GM18517 (cell line): ENCODE data around the gene ULK1.

Experiments
- ATAC-seq: cut with Tn5 transposase; IDR thresholded peaks from one replicate; pipeline ENCODE4 v1.9.1; 2021; ENCODE audit warnings: mild to moderate bottlenecking, moderate library complexity; ENCODE audit not compliant: unreplicated experiment

ULK1 gene

DNA sequence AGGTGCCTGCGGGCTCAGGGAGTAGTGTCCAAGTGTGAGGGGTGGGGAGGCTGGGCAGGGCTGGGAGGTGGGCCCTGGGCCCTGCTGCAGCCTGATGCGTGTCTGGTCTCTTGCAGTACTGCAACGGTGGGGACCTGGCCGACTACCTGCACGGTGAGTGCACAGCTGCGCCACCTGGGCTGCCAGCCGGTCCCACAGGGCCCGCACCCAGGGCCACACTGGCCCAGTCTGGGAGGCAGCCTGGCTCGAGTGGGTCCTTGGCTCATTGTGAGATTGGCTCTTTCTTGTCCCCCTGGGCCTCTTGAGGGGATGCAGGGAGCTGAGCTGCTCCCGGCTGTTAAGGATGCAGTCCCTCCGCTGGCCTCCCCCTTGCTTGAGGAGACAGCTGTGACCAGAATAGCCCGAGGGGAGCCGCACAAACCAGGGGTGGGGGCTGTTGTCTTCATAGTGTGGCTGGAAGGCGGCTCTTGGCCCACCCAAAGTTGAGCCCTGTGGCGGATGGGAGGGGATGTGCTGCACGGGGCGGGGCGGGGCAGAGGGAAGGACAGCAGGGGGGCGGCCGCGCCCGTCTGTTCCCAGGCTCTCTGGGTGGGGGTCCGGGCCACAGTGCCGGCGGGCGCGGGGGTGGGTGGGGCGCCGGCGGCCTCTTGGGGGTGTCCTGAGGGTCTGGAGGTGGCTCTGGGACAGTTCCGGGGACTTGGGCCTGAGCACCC lies 13.1 kb downstream of the ULK1 start:
- no peak for ATAC-seq

DNA sequence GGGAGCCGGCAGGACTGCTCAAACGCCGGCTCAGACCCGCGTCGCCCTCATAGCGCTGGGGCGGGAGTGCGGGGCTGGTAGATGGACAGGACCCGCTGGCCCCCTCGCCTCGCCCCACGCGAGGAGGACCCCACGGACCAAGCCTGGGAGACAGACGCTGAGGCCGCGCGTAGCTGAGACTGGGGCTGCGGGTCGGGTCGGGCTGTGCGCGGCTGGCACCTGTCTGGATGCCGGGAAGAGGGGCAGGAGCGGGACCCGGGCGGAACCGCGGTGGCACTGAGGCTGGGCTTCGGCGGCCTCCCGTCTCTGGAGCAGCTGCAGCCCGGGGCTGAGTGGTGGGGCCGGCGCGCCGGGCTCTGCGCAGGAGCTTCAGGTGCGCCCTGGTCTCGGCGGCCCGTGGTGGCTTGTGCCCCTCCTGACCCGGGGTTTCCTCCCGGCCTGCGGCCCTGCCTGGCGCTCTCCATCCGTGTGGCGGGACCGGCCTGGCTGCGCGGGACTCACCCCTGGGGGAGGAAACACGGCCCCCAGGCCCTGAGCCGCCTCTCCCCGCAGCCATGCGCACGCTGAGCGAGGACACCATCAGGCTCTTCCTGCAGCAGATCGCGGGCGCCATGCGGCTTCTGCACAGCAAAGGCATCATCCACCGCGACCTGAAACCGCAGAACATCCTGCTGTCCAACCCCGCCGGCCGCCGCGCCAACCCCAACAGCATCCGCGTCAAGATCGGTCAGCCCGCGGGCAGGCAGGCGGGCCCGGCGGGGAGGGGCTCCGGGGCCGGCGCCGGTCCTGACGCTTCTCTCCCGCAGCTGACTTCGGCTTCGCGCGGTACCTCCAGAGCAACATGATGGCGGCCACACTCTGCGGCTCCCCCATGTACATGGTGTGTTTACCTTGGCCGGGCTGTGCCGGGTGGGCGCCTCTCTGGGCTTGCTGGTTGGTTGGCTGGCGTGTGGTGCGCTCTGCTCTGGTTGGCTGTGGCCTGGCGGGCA lies 14.0 kb downstream of the ULK1 start:
- ATAC-seq, result no peak

GRCh38 chr12:131909081-131909751 lies 14.8 kb downstream of the ULK1 start:
- ATAC-seq, result no peak

DNA sequence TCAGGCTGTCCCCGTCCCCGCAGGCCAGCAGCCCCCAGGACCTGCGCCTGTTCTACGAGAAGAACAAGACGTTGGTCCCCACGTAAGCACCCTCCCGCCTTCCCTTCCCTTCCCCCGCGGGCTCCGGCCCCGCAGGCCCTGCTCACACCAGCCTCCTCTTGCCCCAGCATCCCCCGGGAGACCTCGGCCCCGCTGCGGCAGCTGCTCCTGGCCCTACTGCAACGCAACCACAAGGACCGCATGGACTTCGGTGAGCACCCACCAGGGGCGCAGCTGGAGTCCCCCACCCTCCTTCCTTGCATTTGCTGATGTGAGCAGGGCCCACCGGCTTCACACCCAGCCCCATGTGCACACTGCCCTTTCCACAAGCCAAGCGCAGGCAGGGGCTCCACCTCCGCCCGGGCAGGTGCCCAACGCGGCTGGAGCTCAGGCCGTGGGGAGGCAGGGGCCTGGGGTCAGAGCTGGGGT lies 15.4 kb downstream of the ULK1 start:
- no peak for ATAC-seq

DNA sequence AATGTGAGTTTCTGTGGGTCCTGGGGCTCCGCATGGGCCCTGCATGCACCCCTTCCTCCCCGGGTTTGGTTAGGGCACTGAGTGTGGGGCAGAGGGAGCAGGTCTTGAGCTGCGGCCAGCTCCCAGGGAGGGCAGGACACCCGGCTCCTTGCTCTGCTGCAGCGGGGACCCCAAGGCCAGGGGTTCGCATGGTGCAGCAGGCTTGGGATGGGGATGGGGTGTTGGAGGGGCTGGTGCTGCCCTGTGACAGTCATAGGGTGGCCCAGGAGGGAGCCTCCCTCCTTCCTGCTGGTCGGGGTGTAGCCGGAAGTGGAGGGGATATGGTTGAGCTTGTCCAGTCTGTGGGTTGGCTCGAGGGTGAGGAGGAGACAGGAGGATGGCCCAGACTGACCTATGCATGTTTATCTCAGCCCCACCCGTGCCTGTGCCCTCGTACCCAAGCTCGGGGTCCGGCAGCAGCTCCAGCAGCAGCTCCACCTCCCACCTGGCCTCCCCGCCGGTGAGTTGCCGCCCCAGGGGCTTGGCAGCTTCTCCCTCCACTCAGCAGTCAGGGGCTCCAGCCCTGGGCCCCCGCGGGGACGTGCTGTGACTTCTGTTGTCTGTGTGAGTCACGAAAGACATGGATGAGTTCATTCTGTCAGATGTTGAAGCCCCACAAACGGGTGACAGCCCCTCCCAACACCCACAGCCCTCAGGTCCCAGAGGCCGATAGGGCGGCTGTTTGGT lies 16.0 kb downstream of the ULK1 start:
- ATAC-seq, result no peak

DNA sequence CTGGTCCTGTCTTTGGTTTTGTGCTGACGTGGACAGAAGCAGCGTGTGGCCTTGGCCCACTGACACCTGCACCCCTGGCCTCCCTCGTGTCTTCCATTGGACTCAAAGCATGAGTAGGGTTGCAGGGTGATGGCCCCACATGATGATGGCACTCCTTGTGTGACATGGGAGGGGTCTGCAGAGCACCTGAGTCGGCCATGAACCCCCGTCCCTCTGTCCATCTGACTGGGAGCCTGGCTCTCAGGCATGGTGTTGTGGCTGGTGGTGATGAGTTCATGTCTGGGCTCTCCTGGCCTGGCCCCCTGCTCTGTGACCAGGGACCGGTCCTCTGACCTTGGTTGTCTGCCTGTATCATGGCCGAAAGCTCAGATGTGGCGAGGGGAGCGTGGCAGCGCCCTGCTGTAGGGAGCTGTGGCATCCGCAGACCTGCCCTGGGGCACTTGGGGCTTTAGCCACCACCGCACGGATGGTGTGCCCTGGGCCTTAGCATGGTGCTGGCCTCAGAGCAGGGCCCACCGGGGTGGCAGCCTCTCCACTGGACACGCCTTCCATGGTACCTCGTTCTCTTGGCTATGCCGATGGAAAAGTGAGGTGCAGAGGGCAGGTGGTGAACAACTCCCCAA lies 16.7 kb downstream of the ULK1 start:
- ATAC-seq, result no peak

- ATAC-seq, result no peak
Measured at GRCh38 chr12:131911851-131912477, 17.5 kb downstream of the ULK1 start.

DNA sequence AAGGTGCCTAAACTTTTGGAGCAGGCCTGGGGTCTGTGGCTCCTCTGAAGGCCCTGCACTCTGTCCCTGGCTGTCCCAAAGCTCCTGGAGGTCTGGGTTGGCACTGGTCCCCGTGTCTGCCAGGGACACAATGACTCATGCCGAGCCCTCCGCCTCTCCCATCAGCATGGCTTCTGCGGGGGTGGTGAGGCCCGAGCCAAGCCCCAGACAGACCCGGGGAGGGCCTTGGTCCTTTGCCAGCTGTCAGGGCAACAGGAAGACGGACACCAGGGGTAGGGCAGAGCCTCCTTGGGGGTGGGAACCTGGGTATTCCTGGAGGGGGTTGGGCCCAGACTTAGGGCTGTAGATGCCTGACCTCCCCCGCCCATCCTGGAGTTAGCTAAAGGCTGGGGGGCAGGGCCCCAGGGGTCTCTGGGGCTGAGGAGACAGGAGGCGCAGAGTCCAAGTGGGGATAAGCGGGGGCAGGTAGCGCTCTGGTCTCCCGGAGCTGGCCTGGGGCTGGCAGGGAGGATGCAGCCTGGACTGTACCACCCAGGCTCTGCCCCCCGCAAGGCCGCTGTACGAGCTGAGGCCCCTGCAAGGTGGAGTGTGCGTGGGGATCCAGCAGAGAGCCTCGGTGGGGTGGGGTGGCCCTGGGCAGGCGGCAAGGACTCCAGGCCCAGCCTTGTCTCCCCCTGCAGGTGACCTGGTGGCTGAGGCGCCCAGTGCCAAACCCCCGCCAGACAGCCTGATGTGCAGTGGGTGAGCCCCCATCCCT lies 18.3 kb downstream of the ULK1 start:
- no peak for ATAC-seq

DNA sequence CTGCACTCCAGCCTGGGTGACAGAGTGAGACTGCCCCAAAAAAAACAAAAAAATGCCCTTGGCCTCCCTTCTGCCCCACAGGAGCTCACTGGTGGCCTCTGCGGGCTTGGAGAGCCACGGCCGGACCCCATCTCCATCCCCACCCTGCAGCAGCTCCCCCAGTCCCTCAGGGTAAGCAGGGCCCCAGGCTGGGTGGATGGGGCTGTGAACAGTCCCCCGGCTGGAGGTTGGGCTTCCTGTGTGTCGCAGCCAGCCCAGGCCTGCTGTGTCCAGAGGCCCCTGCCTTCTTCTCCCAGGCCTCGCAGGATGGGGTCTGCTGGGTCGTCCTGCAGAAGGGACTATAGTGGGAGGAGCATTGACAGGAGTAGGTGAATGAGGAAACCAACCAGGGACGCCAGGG lies 19.2 kb downstream of the ULK1 start:
- ATAC-seq, result no peak

- no peak for ATAC-seq
Measured at GRCh38 chr12:131914179-131914702, 19.8 kb downstream of the ULK1 start.

- no peak for ATAC-seq
Measured at GRCh38 chr12:131915000-131915689, 20.7 kb downstream of the ULK1 start.

DNA sequence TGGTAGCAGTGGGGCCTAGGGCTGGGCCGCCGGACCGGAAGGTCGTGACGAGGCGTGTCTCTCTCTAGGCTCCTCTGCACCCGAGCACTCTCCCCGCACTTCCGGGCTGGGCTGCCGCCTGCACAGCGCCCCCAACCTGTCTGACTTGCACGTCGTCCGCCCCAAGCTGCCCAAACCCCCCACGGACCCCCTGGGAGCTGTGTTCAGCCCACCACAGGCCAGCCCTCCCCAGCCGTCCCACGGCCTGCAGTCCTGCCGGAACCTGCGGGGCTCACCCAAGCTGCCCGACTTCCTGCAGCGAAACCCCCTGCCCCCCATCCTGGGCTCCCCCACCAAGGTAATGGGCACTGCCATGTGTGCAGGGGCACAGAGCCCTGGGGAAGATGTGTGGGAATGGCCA lies 21.4 kb downstream of the ULK1 start:
- no peak for ATAC-seq

DNA sequence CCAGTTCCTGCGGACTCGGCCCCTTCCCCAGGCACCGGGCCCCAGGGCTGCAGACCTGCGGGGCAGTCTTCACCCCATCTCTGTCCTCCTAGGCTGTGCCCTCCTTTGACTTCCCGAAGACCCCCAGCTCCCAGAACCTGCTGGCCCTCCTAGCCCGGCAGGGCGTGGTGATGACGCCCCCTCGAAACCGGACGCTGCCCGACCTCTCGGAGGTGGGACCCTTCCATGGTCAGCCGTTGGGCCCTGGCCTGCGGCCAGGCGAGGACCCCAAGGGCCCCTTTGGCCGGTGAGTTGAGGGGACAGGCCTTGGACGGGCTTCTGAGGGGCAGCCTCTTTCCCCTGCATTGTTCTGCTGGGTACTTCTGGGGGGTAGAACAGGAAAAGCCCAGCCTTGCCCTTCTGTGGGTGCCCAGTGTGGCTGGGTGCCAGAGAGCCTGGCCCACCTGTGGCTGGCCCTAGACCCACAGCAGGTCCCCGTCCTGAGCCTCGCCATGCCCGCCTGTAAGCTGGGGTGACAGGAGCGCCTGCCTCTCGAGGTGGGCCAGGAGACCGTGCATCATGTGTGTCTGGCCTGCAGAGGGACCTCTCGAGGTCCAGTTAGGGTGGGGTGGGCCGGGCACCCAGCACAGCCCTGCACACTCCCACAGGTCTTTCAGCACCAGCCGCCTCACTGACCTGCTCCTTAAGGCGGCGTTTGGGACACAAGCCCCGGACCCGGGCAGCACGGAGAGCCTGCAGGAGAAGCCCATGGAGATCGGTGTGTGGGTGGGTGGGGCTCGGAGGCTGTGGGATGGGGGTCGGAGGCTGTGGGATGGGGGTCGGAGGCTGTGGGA lies 22.1 kb downstream of the ULK1 start:
- ATAC-seq, result no peak

- no peak for ATAC-seq
Measured at GRCh38 chr12:131917139-131917710, 22.8 kb downstream of the ULK1 start.

DNA sequence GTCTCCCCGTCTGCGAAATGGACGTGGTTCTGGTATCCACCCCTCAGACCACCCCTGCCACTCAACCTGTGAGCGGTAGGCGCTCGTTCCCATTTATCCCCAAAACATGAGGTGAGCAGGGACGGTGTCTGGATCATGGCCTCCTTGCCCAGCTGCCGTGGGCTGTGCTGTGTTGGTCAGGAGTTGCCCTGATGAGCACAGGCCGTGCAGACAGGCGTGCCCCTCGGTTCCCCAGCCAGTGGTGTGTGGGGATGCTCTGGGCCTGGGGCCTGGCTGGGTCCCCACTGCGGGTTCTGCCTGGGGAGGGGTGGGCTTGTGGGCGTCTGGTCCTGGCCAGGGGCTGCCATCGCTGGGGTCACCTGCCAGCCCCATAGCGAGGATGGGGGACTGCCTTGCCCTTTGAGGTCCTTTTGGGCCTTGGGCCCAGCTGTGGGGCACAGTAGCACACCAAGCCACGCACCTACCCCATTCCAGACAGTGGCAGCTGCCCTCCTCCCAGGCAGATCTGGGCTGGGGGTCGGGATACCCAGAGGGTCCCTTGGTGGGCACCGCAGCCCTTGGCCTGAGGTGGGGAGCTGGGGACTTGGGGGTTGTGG lies 23.4 kb downstream of the ULK1 start:
- ATAC-seq, result no peak

DNA sequence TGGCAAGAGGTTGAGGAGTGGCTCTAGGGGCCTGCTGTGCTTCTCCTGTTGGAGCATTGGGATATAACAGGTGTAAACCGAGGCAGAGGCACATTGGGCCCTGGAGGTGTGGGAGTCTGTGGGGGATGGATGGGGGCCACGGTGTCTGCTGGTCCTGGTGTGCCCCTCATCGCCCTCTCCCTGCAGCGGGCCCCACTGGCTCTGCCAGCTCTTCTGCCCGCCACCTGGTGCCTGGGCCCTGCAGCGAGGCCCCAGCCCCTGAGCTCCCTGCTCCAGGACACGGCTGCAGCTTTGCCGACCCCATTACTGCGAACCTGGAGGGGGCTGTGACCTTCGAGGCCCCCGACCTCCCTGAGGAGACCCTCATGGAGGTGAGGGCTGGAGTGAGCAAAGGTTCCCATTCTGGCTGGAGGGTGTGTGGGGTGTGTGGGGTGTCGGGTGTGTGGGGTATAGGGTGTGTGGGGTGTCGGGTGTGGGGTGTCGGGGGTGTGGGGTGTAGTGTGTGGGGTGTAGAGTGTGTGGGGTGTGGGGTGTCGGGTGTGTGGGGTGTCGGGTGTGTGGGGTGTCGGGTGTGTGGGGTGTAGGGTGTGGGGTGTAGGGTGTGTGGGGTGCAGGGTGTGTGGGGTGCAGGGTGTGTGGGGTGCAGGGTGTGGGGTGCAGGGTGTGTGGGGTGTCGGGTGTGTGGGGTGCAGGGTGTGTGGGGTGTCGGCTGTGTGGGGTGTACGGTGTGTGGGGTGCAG lies 24.1 kb downstream of the ULK1 start:
- ATAC-seq, result no peak
